ENCODE data around the gene GAPT. TPM values are rescaled to one million over a fixed set of nuclear protein-coding genes. Genes with fewer than 3 reads are reported as not detected.

GAPT gene
- total RNA-seq (1 to 10 TPM in 1 of 9 donors, under 1 TPM in 5, not detected in 3; 0.09 to 1.4 (median 0.65) TPM), polyA plus RNA-seq (under 1 TPM; 0.22 to 0.23 TPM)
- long read RNA-seq, donor 1 = 0 reads
- long read RNA-seq, donor 2 = 0 reads
- long read RNA-seq, donor 3 = 0 reads

DNA sequence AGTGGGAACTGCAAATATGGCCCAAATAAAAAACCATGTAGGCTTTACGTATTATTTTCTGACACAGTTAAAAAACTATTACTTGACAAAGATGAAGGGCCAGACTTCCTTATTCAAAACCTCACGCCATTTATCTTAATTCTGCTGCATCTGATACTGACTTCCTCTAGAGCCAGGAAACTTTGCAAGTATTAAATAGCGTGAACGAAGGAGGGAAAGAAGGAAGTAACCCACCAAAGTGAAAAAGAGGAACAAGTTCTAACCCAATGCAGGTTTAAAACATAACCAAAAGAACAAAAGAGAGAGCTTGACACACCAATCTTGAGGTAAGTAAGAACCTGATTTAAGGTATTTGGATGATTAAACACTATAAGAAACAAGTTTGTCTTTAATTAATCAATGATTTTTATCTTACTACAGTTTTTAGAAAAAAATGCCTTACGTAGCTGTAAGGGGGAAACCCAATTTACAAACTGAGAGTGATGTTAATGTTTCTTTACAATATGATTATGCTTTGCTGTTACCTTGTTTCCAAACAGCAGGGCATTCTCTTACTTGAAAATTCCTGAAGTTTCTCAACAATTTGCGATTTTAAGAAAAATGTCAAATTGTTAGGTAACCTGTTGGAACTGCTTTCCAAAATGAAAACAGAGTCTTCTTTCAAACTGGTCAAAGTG, at the start of gene GAPT:
Gene GAPT, plus strand, starts transcription at position 220 of the 677 bp plus-strand sequence. CDS start 3,102 bp downstream, outside the sequence.
- WGBS, 4 donors = 62 to 78% (median 74%) methylated on average over 6 of the region's 6 CpGs
- H3K27ac ChIP-seq = peak within 1 kb of the TSS in 1 of 12 donors; percentile 51
- H3K4me1 ChIP-seq = peaks cover 0 to 8% (median 0%) of the 10 kb centered on the region in 12 donors
- no peak for ATAC-seq
- TF ChIP-seq POLR2A (IDR thresholded peaks at IDR 0.05) = no peak
- TF ChIP-seq, protein P1, sequence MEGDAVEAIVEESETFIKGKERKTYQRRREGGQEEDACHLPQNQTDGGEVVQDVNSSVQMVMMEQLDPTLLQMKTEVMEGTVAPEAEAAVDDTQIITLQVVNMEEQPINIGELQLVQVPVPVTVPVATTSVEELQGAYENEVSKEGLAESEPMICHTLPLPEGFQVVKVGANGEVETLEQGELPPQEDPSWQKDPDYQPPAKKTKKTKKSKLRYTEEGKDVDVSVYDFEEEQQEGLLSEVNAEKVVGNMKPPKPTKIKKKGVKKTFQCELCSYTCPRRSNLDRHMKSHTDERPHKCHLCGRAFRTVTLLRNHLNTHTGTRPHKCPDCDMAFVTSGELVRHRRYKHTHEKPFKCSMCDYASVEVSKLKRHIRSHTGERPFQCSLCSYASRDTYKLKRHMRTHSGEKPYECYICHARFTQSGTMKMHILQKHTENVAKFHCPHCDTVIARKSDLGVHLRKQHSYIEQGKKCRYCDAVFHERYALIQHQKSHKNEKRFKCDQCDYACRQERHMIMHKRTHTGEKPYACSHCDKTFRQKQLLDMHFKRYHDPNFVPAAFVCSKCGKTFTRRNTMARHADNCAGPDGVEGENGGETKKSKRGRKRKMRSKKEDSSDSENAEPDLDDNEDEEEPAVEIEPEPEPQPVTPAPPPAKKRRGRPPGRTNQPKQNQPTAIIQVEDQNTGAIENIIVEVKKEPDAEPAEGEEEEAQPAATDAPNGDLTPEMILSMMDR (IDR thresholded peaks at IDR 0.05) = no peak
- no peak for DNase-seq
- peaks cover 0 to 21% (median 0%) of the 10 kb centered on the region in 9 donors for H3K27me3 ChIP-seq
- H3K4me3 ChIP-seq = peak within 1 kb of the TSS in 1 of 12 donors; percentile 28
- intact Hi-C loops (cut with DNase I) = loop anchor here in 4 of 10 donors (10.0 kb wide), 2 partner anchors 223 to 323 kb away; no protein-coding TSS in a partner anchor
- no peaks in the 10 kb centered on the region for H3K36me3 ChIP-seq
- H3K9me3 ChIP-seq = no peaks in the 10 kb centered on the region

DNA sequence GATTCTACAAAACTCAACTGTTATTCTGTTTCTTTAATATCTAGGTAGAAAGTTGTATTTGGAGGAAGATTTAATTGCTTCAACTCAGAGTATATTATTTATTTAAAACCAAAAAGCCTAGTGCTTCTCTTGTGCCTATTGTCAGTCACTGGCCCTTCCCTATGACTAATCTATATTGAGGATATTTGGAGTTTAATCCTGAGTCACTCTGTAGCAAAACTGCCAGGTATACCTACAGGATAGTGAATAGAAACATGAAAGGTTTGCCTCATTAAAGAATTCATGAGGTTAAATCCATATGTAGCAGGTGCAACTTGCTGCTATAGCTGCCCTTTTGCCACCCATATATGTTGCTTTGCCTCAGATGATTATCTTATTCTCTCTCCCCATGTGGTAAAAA, 46.4 kb upstream of the GAPT start:
- Histone ChIP-seq H3K36me3 (no peaks in the 10 kb centered on the region), H3K4me3 (no peak overlapping the region)
- intact Hi-C loops (cut with DNase I) = loop anchor here in 2 of 10 donors (10.0 kb wide), 2 partner anchors 100 to 110 kb away; no protein-coding TSS in a partner anchor

DNA sequence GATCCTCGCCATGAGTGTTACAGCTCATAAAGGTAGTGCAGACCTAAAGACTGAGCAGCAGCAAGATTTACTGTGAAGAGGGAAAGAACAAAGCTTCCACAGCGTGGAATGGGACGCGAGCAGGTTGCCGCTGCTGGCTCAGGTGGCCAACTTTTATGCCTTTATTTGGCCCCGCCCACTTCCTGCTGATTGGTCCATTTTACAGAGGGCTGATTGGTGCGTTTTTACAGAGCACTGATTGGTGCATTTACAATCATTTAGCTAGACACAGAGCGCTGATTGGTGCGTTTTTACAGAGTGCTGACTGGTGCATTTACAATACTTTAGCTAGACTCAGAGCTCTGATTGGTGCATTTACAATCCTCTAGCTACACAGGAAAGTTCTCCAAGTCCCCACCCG, 45.2 kb upstream of the GAPT start:
- H3K9me3 ChIP-seq = peaks cover 0 to 8% (median 0%) of the 10 kb centered on the region in 12 donors
- intact Hi-C loops (cut with DNase I) = loop anchor here in 2 of 10 donors (10.0 kb wide), 2 partner anchors 101 to 111 kb away; no protein-coding TSS in a partner anchor
- ATAC-seq (no peak), DNase-seq (no peak)
- H3K27ac ChIP-seq = no peak overlapping the region
- no peaks in the 10 kb centered on the region for H3K27me3 ChIP-seq
- TF ChIP-seq, protein P1 (IDR thresholded peaks at IDR 0.05) = no peak
- TF ChIP-seq POLR2A (IDR thresholded peaks at IDR 0.05) = no peak
- H3K4me3 ChIP-seq = no peak overlapping the region
- H3K36me3 ChIP-seq = no peaks in the 10 kb centered on the region
- 90 to 95% (median 92%) methylated on average over 10 of the region's 10 CpGs for WGBS, 4 donors
- H3K4me1 ChIP-seq = peaks cover 0 to 1% (median 0%) of the 10 kb centered on the region in 12 donors

More for the DNA sequence above, 46.4 kb upstream of the GAPT start:
- Histone ChIP-seq H3K9me3 (peaks cover 0 to 8% (median 0%) of the 10 kb centered on the region in 12 donors), H3K27me3 (no peaks in the 10 kb centered on the region), H3K4me1 (peaks cover 0 to 5% (median 0%) of the 10 kb centered on the region in 12 donors), H3K27ac (no peak overlapping the region)
- ATAC-seq (no peak), DNase-seq (no peak)
- TF ChIP-seq, protein P1 (IDR thresholded peaks at IDR 0.05) = no peak
- no peak for TF ChIP-seq POLR2A (IDR thresholded peaks at IDR 0.05)

DNA sequence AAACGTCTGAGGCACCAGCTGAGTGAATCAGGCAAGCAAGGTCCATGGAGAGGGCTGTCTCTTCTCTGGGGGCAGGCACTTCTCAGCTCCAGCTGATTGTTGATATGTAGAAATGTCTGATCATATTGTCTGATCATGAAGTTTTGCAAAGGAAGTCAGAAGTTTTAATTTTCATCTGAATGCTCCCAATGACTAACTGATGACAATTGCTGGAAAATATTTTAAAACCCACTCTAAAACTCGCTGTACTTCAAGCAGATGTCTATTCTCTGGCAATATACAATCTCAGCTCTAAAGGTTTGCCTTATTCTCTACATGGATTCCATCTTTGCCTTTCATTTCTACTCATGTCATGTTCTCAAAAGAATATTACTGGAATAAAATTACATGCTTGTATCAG, 44.0 kb upstream of the GAPT start:
- peaks cover 0 to 9% (median 0%) of the 10 kb centered on the region in 9 donors for H3K36me3 ChIP-seq
- 79 to 90% (median 82%) methylated on average over 2 of the region's 2 CpGs for WGBS, 4 donors
- H3K9me3 ChIP-seq = peaks cover 0 to 8% (median 0%) of the 10 kb centered on the region in 12 donors
- intact Hi-C loops (cut with DNase I) = loop anchor here in 2 of 10 donors (10.0 kb wide), 2 partner anchors 102 to 112 kb away; no protein-coding TSS in a partner anchor
- TF ChIP-seq POLR2A (IDR thresholded peaks at IDR 0.05) = no peak
- TF ChIP-seq, protein P1 (IDR thresholded peaks at IDR 0.05) = no peak
- H3K27me3 ChIP-seq = no peaks in the 10 kb centered on the region
- DNase-seq = no peak
- H3K4me3 ChIP-seq = no peak overlapping the region
- no peak for ATAC-seq
- H3K4me1 ChIP-seq = no peaks in the 10 kb centered on the region
- no peak overlapping the region for H3K27ac ChIP-seq

Measured in heart left ventricle (tissue), 16 donors.